HCT116 (cell line): ENCODE measurements around the gene URB1. TPM values are rescaled to one million over a fixed set of nuclear protein-coding genes. Genes with fewer than 3 reads are reported as not detected.

Source experiments
- ATAC-seq: fragments of 200-7000 bp; cut with Tn5 transposase; 2 replicates; pipeline ENCODE4 v1.9.1; 2020; ENCODE audit warnings: mild to moderate bottlenecking, moderate library complexity
- BruUV-seq: library from RNA; stranded (reverse); fragments of 400-500 nt; replicated peaks from 2 replicates; lab custom pipeline; 2021; lab: Mats Ljungman, UMichigan
- CTCF ChIA-PET: fragments of 300-600 bp; sonication (Branson Sonifier 250); formaldehyde crosslinking; loops from one replicate; lab custom pipeline; 2021; ENCODE audit warnings: antibody characterized with exemption; lab: Charles Lee
- POLR2A ChIA-PET: fragments of 300-600, 350-600 bp; sonication (Branson Sonifier 250); formaldehyde crosslinking; loops from one replicate; lab custom pipeline; 2021; ENCODE audit warnings: antibody characterized with exemption; lab: Charles Lee
- RAD21 ChIA-PET, 2 experiments: fragments of 300-600 bp; sonication (Branson Sonifier 250); formaldehyde crosslinking; loops; one replicate each; lab custom pipeline; 2023; ENCODE audit warnings: low total read pairs in 2 of 2; ENCODE audit not compliant: uncharacterized antibody in 2 of 2, unreplicated experiment in 2 of 2, low non-redundant PET in 1 of 2; lab: Charles Lee
- DNase-seq: peaks from one replicate; pipeline ENCODE4 v3.0.0-alpha.2; 2010; ENCODE audit warnings: low read depth, low spot score
- H2AFZ ChIP-seq: fragments of 200-600 bp; shearing (Covaris generic), sonication (generic); 2 replicates; pipeline ENCODE4 v1.6.1; 2017; ENCODE audit warnings: low read depth, mixed run types, mixed read lengths, antibody characterized with exemption, low read length; ENCODE audit not compliant: poor library complexity, severe bottlenecking
- H3K27ac ChIP-seq: 2 replicates; pipeline ENCODE4 v1.5.1; 2012; ENCODE audit warnings: low read depth, low read length
- H3K27me3 ChIP-seq: fragments of 200-600 bp; sonication (generic); 2 replicates; pipeline ENCODE4 v1.6.1; 2016; ENCODE audit warnings: mixed run types, low read length, mixed read lengths; ENCODE audit not compliant: insufficient read depth
- H3K36me3 ChIP-seq, 2 experiments: fragments of 200-500 bp in 1 of 2; fragments of 200-600 bp in 1 of 2; sonication (Bioruptor generic) in 1 of 2; sonication (generic) in 1 of 2; 2 replicates each; pipeline versions ENCODE4 v1.5.1 to v1.6.1; 2014 to 2016; ENCODE audit warnings: low read length in 2 of 2, inconsistent platforms in 1 of 2, mixed read lengths in 1 of 2, mixed run types in 1 of 2; ENCODE audit not compliant: insufficient read depth in 2 of 2, control insufficient read depth in 1 of 2
- H3K4me1 ChIP-seq, 2 experiments: fragments of 200-600 bp in 1 of 2; sonication (generic) in 1 of 2; 2 replicates each; pipeline versions ENCODE4 v1.5.1 to v1.6.1; 2012 to 2017; ENCODE audit warnings: low read length in 2 of 2, inconsistent platforms in 1 of 2, mild to moderate bottlenecking in 1 of 2, mixed read lengths in 1 of 2, mixed run types in 1 of 2, moderate library complexity in 1 of 2; ENCODE audit not compliant: insufficient read depth in 2 of 2, control insufficient read depth in 1 of 2
- H3K4me2 ChIP-seq: fragments of 200-600 bp; sonication (generic); 2 replicates; pipeline ENCODE4 v1.6.1; 2017; ENCODE audit warnings: mixed run types, low read length, mixed read lengths
- H3K4me3 ChIP-seq, 2 experiments: fragments of 200-600 bp in 1 of 2; sonication (generic) in 1 of 2; replicated peaks in 1 of 2; 2 replicates each; pipeline ENCODE4 v1.5.1; 2011 to 2016; ENCODE audit warnings: low read length in 2 of 2, control low read depth in 1 of 2, low read depth in 1 of 2, mild to moderate bottlenecking in 1 of 2, mixed read lengths in 1 of 2, mixed run types in 1 of 2
- H3K79me2 ChIP-seq: fragments of 200-600 bp; sonication (generic); 2 replicates; pipeline ENCODE4 v1.6.1; 2017; ENCODE audit warnings: mild to moderate bottlenecking, mixed run types, low read length, moderate library complexity, mixed read lengths; ENCODE audit not compliant: insufficient read depth
- H3K9ac ChIP-seq: fragments of 200-600 bp; sonication (generic); 2 replicates; pipeline ENCODE4 v1.6.1; 2016; ENCODE audit warnings: low read length, mixed read lengths
- H3K9me2 ChIP-seq: fragments of 200-600 bp; sonication (generic), shearing (Covaris generic); 2 replicates; pipeline ENCODE4 v1.6.1; 2017; ENCODE audit warnings: mixed run types, mild to moderate bottlenecking, moderate library complexity; ENCODE audit not compliant: insufficient read depth
- H3K9me3 ChIP-seq, 2 experiments: fragments of 200-500 bp in 1 of 2; fragments of 200-600 bp in 1 of 2; sonication (Bioruptor generic) in 1 of 2; sonication (generic) in 1 of 2; 2 replicates each; pipeline ENCODE4 v1.6.1; 2014 to 2017; ENCODE audit warnings: low read length in 2 of 2, mixed read lengths in 2 of 2, inconsistent platforms in 1 of 2, low read depth in 1 of 2, mild to moderate bottlenecking in 1 of 2, mixed run types in 1 of 2, moderate library complexity in 1 of 2; ENCODE audit not compliant: control insufficient read depth in 1 of 2, insufficient read depth in 1 of 2
- H4K20me1 ChIP-seq: fragments of 200-600 bp; sonication (generic), shearing (Covaris generic); 2 replicates; pipeline ENCODE4 v1.6.1; 2017; ENCODE audit warnings: mixed run types, mild to moderate bottlenecking, moderate library complexity; ENCODE audit not compliant: insufficient read depth
- ATF3 ChIP-seq: IDR thresholded peaks from 2 replicates; pipeline ENCODE4 v1.6.1; 2012
- CBX3 ChIP-seq: IDR thresholded peaks from 2 replicates; pipeline ENCODE4 v1.6.1; 2012; ENCODE audit warnings: low read depth
- CEBPB ChIP-seq: IDR thresholded peaks from 2 replicates; pipeline ENCODE4 v1.6.1; 2012; ENCODE audit warnings: low read depth
- EGR1 ChIP-seq: IDR thresholded peaks from 2 replicates; pipeline ENCODE4 v1.6.1; 2012; ENCODE audit warnings: low read depth
- ELF1 ChIP-seq: IDR thresholded peaks from 2 replicates; pipeline ENCODE4 v1.6.1; 2012; ENCODE audit warnings: low read depth, borderline replicate concordance
- EZH2 ChIP-seq: fragments of 200-600 bp; sonication (generic); IDR thresholded peaks from 2 replicates; pipeline ENCODE4 v1.6.1; 2017; ENCODE audit warnings: antibody characterized with exemption, mixed run types
- EZH2phosphoT487 ChIP-seq: fragments of 200-600 bp; IDR thresholded peaks from 2 replicates; pipeline ENCODE4 v1.6.1; 2018; ENCODE audit warnings: antibody characterized with exemption, borderline replicate concordance
- JUND ChIP-seq: IDR thresholded peaks from 2 replicates; pipeline ENCODE4 v1.6.1; 2012
- MAX ChIP-seq: IDR thresholded peaks from 2 replicates; pipeline ENCODE4 v1.6.1; 2012
- POLR2A ChIP-seq: IDR thresholded peaks from 2 replicates; pipeline ENCODE4 v1.7.0; 2011; ENCODE audit warnings: borderline replicate concordance; ENCODE audit not compliant: insufficient read depth, insufficient read length; ENCODE audit errors: extremely low read depth
- POLR2AphosphoS5 ChIP-seq: IDR thresholded peaks from 2 replicates; pipeline ENCODE4 v1.6.1; 2011; ENCODE audit warnings: mild to moderate bottlenecking, low read depth, low read length, moderate library complexity
- RAD21 ChIP-seq: IDR thresholded peaks from 2 replicates; pipeline ENCODE4 v1.6.1; 2012; ENCODE audit warnings: low read depth, mild to moderate bottlenecking
- SIN3A ChIP-seq: IDR thresholded peaks from 2 replicates; pipeline ENCODE4 v1.6.1; 2012; ENCODE audit warnings: low read depth
- YY1 ChIP-seq: IDR thresholded peaks from 2 replicates; pipeline ENCODE4 v1.6.1; 2011; ENCODE audit warnings: low read length, low read depth, moderate library complexity, mild to moderate bottlenecking; ENCODE audit not compliant: insufficient replicate concordance; ENCODE audit errors: extremely low read depth
- ZNF274 ChIP-seq: fragments of 200-500 bp; sonication (Bioruptor generic); IDR thresholded peaks from 2 replicates; pipeline ENCODE4 v1.6.1; 2014; ENCODE audit warnings: mild to moderate bottlenecking, low read depth, low read length, inconsistent platforms
- intact Hi-C: fragments of 100-400 bp; cut with micrococcal nuclease; formaldehyde crosslinking; loops from 2 replicates; pipeline ENCODE4 v1.10.0; 2022
- total RNA-seq: library from RNA; stranded (reverse); gene quantifications from one replicate; pipeline ENCODE4 v1.2.1, GENCODE V29; 2021; ENCODE audit not compliant: unreplicated experiment
- TF ChIP-seq, protein P1 (sequence below): IDR thresholded peaks from 2 replicates; pipeline ENCODE4 v1.6.1; 2012; ENCODE audit warnings: low read depth
- TF ChIP-seq, protein P2 (sequence below), 3 experiments: fragments of 200-600 bp in 1 of 3; sonication (generic) in 1 of 3; IDR thresholded peaks in 2 of 3; conservative IDR thresholded peaks in 1 of 3; 2 replicates each; pipeline ENCODE4 v1.5.1; 2012 to 2017; ENCODE audit warnings: low read depth in 2 of 3, low read length in 2 of 3, antibody characterized with exemption in 1 of 3, borderline replicate concordance in 1 of 3, control low read depth in 1 of 3, mild to moderate bottlenecking in 1 of 3, mixed read lengths in 1 of 3, mixed run types in 1 of 3, moderate library complexity in 1 of 3; ENCODE audit not compliant: insufficient read depth in 1 of 3

Gene URB1
- total RNA-seq, 1 experiment from 2014 or later = 28.3 TPM

- Histone ChIP-seq H3K27me3 (no peaks in the 10 kb centered on the region), H3K36me3 (peaks cover 51 to 71% of the 10 kb centered on the region in 2 experiments)
- intact Hi-C loops = no loop called here
- no TSS peak for BruUV-seq
- TF ChIP-seq MAX = no peak
- TF ChIP-seq SIN3A = no peak
- no peak for TF ChIP-seq JUND
- no peak for TF ChIP-seq POLR2A
- no peak for TF ChIP-seq RAD21
- no peak for TF ChIP-seq CBX3
- no peak for TF ChIP-seq YY1
- no peak for TF ChIP-seq CEBPB
- no peak for TF ChIP-seq EZH2
- no peak for TF ChIP-seq EZH2phosphoT487
- TF ChIP-seq, all 23 proteins: peak for 0
- Histone ChIP-seq H3K9me2 (no peaks in the 10 kb centered on the region), H3K4me2 (no peak overlapping the region), H3K9ac (no peak overlapping the region), H4K20me1 (no peaks in the 10 kb centered on the region), H3K4me1 (no peaks in the 10 kb centered on the region), H3K4me3 (no peak overlapping the region), H3K27ac (no peak overlapping the region), H2AFZ (no peak overlapping the region), H3K9me3 (no peaks in the 10 kb centered on the region), H3K79me2 (peaks cover 27% of the 10 kb centered on the region; the same call in 1 of the 2 replicates)
- POLR2A ChIA-PET = no interaction called here
- ATAC-seq (no peak), DNase-seq (no peak)
- CTCF ChIA-PET = no interaction called here
- RAD21 ChIA-PET = no interaction called here
Observed at GRCh38 chr21:32314806-32315205, 78.0 kb downstream of the URB1 start.

DNA sequence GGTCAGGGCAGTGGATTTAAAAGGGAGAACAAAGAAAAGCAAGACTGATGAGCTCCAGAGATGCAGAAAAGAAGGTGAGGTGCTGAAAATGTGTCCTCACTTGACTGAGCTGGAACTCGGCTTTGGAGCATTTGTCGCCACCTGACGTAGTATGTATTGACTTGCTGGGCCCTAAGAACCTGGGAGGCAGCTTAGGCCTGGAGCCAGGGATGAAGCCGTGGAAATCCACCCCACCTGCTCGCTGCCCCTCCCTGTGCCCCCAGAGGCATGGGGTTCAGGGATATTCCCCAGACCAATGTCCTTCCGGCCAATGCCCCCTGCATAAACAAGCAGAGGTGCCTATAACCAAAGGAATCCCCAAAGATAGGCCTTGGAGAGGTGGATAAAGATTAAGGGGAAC lies 79.8 kb downstream of the URB1 start:
- intact Hi-C loops = no loop called here
- ChIA-PET RAD21 (no interaction called here), CTCF (no interaction called here), POLR2A (no interaction called here)
- Histone ChIP-seq H3K27ac (no peak overlapping the region), H3K79me2 (peaks cover 19% of the 10 kb centered on the region; the same call in 1 of the 2 replicates), H3K36me3 (peaks cover 38 to 53% of the 10 kb centered on the region in 2 experiments; a peak in 3 of 4 replicates), H4K20me1 (no peaks in the 10 kb centered on the region), H3K9ac (no peak overlapping the region), H3K4me1 (no peaks in the 10 kb centered on the region), H3K4me3 (no peak overlapping the region), H3K9me2 (no peaks in the 10 kb centered on the region), H2AFZ (no peak overlapping the region), H3K4me2 (no peak overlapping the region), H3K27me3 (no peaks in the 10 kb centered on the region), H3K9me3 (no peaks in the 10 kb centered on the region)
- no peak for ATAC-seq
- no TSS peak for BruUV-seq
- no peak for DNase-seq
- TF ChIP-seq, protein P1, sequence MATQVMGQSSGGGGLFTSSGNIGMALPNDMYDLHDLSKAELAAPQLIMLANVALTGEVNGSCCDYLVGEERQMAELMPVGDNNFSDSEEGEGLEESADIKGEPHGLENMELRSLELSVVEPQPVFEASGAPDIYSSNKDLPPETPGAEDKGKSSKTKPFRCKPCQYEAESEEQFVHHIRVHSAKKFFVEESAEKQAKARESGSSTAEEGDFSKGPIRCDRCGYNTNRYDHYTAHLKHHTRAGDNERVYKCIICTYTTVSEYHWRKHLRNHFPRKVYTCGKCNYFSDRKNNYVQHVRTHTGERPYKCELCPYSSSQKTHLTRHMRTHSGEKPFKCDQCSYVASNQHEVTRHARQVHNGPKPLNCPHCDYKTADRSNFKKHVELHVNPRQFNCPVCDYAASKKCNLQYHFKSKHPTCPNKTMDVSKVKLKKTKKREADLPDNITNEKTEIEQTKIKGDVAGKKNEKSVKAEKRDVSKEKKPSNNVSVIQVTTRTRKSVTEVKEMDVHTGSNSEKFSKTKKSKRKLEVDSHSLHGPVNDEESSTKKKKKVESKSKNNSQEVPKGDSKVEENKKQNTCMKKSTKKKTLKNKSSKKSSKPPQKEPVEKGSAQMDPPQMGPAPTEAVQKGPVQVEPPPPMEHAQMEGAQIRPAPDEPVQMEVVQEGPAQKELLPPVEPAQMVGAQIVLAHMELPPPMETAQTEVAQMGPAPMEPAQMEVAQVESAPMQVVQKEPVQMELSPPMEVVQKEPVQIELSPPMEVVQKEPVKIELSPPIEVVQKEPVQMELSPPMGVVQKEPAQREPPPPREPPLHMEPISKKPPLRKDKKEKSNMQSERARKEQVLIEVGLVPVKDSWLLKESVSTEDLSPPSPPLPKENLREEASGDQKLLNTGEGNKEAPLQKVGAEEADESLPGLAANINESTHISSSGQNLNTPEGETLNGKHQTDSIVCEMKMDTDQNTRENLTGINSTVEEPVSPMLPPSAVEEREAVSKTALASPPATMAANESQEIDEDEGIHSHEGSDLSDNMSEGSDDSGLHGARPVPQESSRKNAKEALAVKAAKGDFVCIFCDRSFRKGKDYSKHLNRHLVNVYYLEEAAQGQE = no peak
- TF ChIP-seq, protein P2, sequence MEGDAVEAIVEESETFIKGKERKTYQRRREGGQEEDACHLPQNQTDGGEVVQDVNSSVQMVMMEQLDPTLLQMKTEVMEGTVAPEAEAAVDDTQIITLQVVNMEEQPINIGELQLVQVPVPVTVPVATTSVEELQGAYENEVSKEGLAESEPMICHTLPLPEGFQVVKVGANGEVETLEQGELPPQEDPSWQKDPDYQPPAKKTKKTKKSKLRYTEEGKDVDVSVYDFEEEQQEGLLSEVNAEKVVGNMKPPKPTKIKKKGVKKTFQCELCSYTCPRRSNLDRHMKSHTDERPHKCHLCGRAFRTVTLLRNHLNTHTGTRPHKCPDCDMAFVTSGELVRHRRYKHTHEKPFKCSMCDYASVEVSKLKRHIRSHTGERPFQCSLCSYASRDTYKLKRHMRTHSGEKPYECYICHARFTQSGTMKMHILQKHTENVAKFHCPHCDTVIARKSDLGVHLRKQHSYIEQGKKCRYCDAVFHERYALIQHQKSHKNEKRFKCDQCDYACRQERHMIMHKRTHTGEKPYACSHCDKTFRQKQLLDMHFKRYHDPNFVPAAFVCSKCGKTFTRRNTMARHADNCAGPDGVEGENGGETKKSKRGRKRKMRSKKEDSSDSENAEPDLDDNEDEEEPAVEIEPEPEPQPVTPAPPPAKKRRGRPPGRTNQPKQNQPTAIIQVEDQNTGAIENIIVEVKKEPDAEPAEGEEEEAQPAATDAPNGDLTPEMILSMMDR (IDR thresholded peaks at IDR 0.05 in 2 of 3, conservative IDR thresholded peaks at IDR 0.05 in 1 of 3; ENCODE audit: borderline replicate concordance in 1 of 3, insufficient read depth in 1 of 3, low read depth in 2 of 3, low read length in 2 of 3) = no peak
- no peak for TF ChIP-seq MAX
- no peak for TF ChIP-seq POLR2AphosphoS5
- no peak for TF ChIP-seq CBX3
- no peak for TF ChIP-seq ATF3
- no peak for TF ChIP-seq ELF1
- no peak for TF ChIP-seq ZNF274
- no peak for TF ChIP-seq EGR1
